G401.6 (cell line): ENCODE results near the gene C6orf120.

ENCODE experiments used
- FAIRE-seq: peaks from 2 replicates; lab custom pipeline; 2012; peaks lifted over from hg19 to GRCh38; lab: Jason Lieb, UNC

The C6orf120 gene

GRCh38 chr6:169701954-169702839, at the start of gene C6orf120, which contains the start of gene WDR27:
Gene C6orf120 (plus strand): TSS chr6:169702126. CDS start chr6:169702460, 334 bp downstream.
Gene WDR27 (minus strand): TSS chr6:169702029. CDS start chr6:169689005, 13,024 bp downstream.
- FAIRE-seq = peak; percentile 80

- no peak for FAIRE-seq
These were observed 49.0 kb upstream of the C6orf120 start for GRCh38 chr6:169652896-169653295.

GRCh38 chr6:169653691-169654090, 48.2 kb upstream of the C6orf120 start:
- no peak for FAIRE-seq

GRCh38 chr6:169654598-169655391, 47.1 kb upstream of the C6orf120 start:
- no peak for FAIRE-seq

GRCh38 chr6:169656546-169657283, 45.2 kb upstream of the C6orf120 start:
- no peak for FAIRE-seq

- no peak for FAIRE-seq
These were observed 44.7 kb upstream of the C6orf120 start for GRCh38 chr6:169657284-169657610.

- FAIRE-seq = no peak
These were observed 41.9 kb upstream of the C6orf120 start for GRCh38 chr6:169659820-169660610.

- no peak for FAIRE-seq
These were observed 41.1 kb upstream of the C6orf120 start for GRCh38 chr6:169660751-169661390.

GRCh38 chr6:169661391-169661756, 40.6 kb upstream of the C6orf120 start:
- FAIRE-seq = no peak

- FAIRE-seq = no peak
These were observed 38.5 kb upstream of the C6orf120 start for GRCh38 chr6:169663468-169663867.

- FAIRE-seq = no peak
These were observed 37.7 kb upstream of the C6orf120 start for GRCh38 chr6:169664227-169664626.

- FAIRE-seq = no peak
These were observed 36.6 kb upstream of the C6orf120 start for GRCh38 chr6:169665289-169665688.

GRCh38 chr6:169666441-169666840, 35.5 kb upstream of the C6orf120 start:
- no peak for FAIRE-seq

GRCh38 chr6:169667716-169668115, 34.2 kb upstream of the C6orf120 start:
- no peak for FAIRE-seq

GRCh38 chr6:169668203-169668847, 33.6 kb upstream of the C6orf120 start:
- FAIRE-seq = no peak

- no peak for FAIRE-seq
These were observed 32.8 kb upstream of the C6orf120 start for GRCh38 chr6:169669147-169669546.

GRCh38 chr6:169669889-169670288, 32.0 kb upstream of the C6orf120 start:
- FAIRE-seq = no peak

- no peak for FAIRE-seq
These were observed 30.4 kb upstream of the C6orf120 start for GRCh38 chr6:169671563-169671962.

GRCh38 chr6:169675011-169675410, 26.9 kb upstream of the C6orf120 start:
- no peak for FAIRE-seq

GRCh38 chr6:169677096-169677495, 24.8 kb upstream of the C6orf120 start:
- no peak for FAIRE-seq

GRCh38 chr6:169678342-169678741, 23.6 kb upstream of the C6orf120 start:
- FAIRE-seq = no peak
